Activated CD4-positive, alpha-beta memory T cell treated with anti-CD3 and anti-CD28 coated beads for 36 hours (primary cell): Measurements from ENCODE around the gene SLC25A43. TPM values are rescaled to one million over a fixed set of nuclear protein-coding genes. Genes with fewer than 3 reads are reported as not detected.
"Not testable (repeated sequence)": the region's sequence is repeated elsewhere in the genome, so short reads cannot be mapped to it uniquely, and the experiment has no call there.

Experiments
- CTCF ChIA-PET: fragments of 350-600 bp; sonication (Branson Sonifier 250); formaldehyde crosslinking; loops from one replicate; lab custom pipeline; 2021; ENCODE audit warnings: antibody characterized with exemption, inconsistent platforms; lab: Charles Lee
- POLR2A ChIA-PET: fragments of 350-600 bp; sonication (Branson Sonifier 250); formaldehyde crosslinking; loops from one replicate; lab custom pipeline; 2021; ENCODE audit warnings: antibody characterized with exemption; lab: Charles Lee
- DNase-seq: peaks from one replicate; pipeline ENCODE4 v3.0.0-alpha.2; 2020
- H3K27ac Mint-ChIP-seq: one replicate; pipeline ENCODE4 v1.8.0; 2021; ENCODE audit warnings: mixed read lengths
- H3K27me3 Mint-ChIP-seq: one replicate; pipeline ENCODE4 v1.8.0; 2021; ENCODE audit warnings: mixed read lengths
- H3K36me3 Mint-ChIP-seq: one replicate; pipeline ENCODE4 v1.8.0; 2021; ENCODE audit warnings: mixed read lengths
- H3K4me1 Mint-ChIP-seq: one replicate; pipeline ENCODE4 v1.8.0; 2021; ENCODE audit warnings: low read depth, mixed read lengths
- H3K4me3 Mint-ChIP-seq: one replicate; pipeline ENCODE4 v1.8.0; 2021; ENCODE audit warnings: mild to moderate bottlenecking, mixed read lengths
- H3K9me3 Mint-ChIP-seq: one replicate; pipeline ENCODE4 v1.8.0; 2021; ENCODE audit warnings: mixed read lengths
- intact Hi-C: fragments of 100-400 bp; cut with micrococcal nuclease; formaldehyde crosslinking; loops from one replicate; pipeline ENCODE4 v1.15.1; 2023
- total RNA-seq, 2 experiments: library from RNA; stranded (reverse); gene quantifications; one replicate each; pipeline ENCODE4 v1.2.3, GENCODE V29; 2021

The SLC25A43 gene
- total RNA-seq, 2 experiments from 2014 or later: 6.0 to 6.2 TPM

- H3K4me3 Mint-ChIP-seq, CTCF ChIA-PET: not testable (repeated sequence)
Observed at GRCh38 chrX:119387426-119387825, 11.7 kb upstream of the SLC25A43 start.

DNA sequence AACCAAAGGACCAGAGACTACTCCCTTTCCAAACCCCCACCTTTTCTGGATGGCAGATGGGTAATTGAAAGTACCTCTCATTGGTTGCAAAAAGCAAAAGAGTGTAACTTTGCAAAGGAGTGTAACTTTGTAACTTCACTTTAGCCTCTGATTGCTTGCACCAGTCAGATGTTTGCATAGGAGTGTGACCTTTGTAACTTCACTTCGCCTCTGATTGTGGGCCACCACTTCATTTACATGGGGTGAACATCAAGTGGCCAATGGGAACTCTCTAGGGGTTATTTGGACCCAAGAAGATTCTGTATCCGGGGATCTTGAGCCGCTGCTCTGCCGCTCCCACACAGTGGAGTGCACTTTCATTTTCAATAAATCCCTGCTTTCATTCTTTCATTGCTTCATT, 9.9 kb upstream of the SLC25A43 start:
- intact Hi-C loops: no loop called here
- Mint-ChIP-seq H3K4me3 (no peak overlapping the region), H3K27ac (no peak overlapping the region), H3K27me3 (no peaks in the 10 kb centered on the region), H3K4me1 (no peaks in the 10 kb centered on the region), H3K9me3 (no peaks in the 10 kb centered on the region), H3K36me3 (no peaks in the 10 kb centered on the region)
- DNase-seq: no peak
- POLR2A ChIA-PET: no interaction called here
- CTCF ChIA-PET: no interaction called here

More at GRCh38 chrX:119387426-119387825, 11.7 kb upstream of the SLC25A43 start:
- DNase-seq, H3K36me3 Mint-ChIP-seq, H3K9me3 Mint-ChIP-seq, H3K4me1 Mint-ChIP-seq, H3K27me3 Mint-ChIP-seq, POLR2A ChIA-PET, intact Hi-C loops, H3K27ac Mint-ChIP-seq: not testable (repeated sequence)

- Mint-ChIP-seq H3K27ac (no peak overlapping the region), H3K4me3 (no peak overlapping the region), H3K4me1 (no peaks in the 10 kb centered on the region), H3K27me3 (no peaks in the 10 kb centered on the region), H3K9me3 (no peaks in the 10 kb centered on the region), H3K36me3 (no peaks in the 10 kb centered on the region)
- ChIA-PET CTCF (no interaction called here), POLR2A (no interaction called here)
- intact Hi-C loops: no loop called here
- no peak for DNase-seq
Observed at GRCh38 chrX:119389871-119390501, 9.2 kb upstream of the SLC25A43 start.

DNA sequence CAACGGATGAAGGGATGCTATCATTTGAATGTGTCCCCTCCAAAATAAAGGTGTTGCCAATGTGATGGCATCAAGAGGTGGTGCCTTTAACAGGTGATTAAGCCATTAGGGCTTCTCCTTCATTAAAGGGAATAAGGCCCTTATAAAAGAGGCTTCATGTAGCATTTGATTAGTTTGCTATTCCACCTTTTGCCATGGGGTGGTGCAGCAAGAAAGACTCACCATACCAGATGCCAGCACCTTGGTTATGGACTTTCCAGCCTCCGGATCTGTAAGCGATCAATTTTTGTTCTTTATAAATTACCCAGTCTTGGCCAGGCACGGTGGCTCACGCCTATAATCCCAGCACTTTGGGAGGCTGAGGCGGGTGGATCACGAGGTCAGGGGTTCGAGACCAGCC, 7.9 kb upstream of the SLC25A43 start:
- Mint-ChIP-seq H3K36me3 (no peaks in the 10 kb centered on the region), H3K27ac (no peak overlapping the region), H3K4me1 (no peaks in the 10 kb centered on the region), H3K27me3 (no peaks in the 10 kb centered on the region), H3K9me3 (no peaks in the 10 kb centered on the region), H3K4me3 (no peak overlapping the region)
- no peak for DNase-seq
- ChIA-PET CTCF (interaction anchor here (0.6 kb wide), 1 partner anchor 99 kb away, joined by 3 read pairs; no protein-coding TSS in a partner anchor), POLR2A (no interaction called here)
- intact Hi-C loops: no loop called here

GRCh38 chrX:119393144-119393543, 6.0 kb upstream of the SLC25A43 start:
- H3K27ac Mint-ChIP-seq: no peak overlapping the region
- no peaks in the 10 kb centered on the region for H3K27me3 Mint-ChIP-seq
- no peak overlapping the region for H3K4me3 Mint-ChIP-seq
- H3K9me3 Mint-ChIP-seq: no peaks in the 10 kb centered on the region
- no peak for DNase-seq
- ChIA-PET POLR2A (no interaction called here), CTCF (no interaction called here)
- no peaks in the 10 kb centered on the region for H3K4me1 Mint-ChIP-seq
- H3K36me3 Mint-ChIP-seq: no peaks in the 10 kb centered on the region
- intact Hi-C loops: no loop called here

GRCh38 chrX:119398587-119398973, 556 bp upstream of the SLC25A43 start:
- peak overlapping the region; percentile 39 for H3K27ac Mint-ChIP-seq
- no peaks in the 10 kb centered on the region for H3K9me3 Mint-ChIP-seq
- H3K27me3 Mint-ChIP-seq: no peaks in the 10 kb centered on the region
- intact Hi-C loops: no loop called here
- ChIA-PET POLR2A (no interaction called here), CTCF (no interaction called here)
- no peak for DNase-seq
- H3K4me3 Mint-ChIP-seq: peak overlapping the region; percentile 61
- no peaks in the 10 kb centered on the region for H3K36me3 Mint-ChIP-seq
- H3K4me1 Mint-ChIP-seq: peaks cover 19% of the 10 kb centered on the region

DNA sequence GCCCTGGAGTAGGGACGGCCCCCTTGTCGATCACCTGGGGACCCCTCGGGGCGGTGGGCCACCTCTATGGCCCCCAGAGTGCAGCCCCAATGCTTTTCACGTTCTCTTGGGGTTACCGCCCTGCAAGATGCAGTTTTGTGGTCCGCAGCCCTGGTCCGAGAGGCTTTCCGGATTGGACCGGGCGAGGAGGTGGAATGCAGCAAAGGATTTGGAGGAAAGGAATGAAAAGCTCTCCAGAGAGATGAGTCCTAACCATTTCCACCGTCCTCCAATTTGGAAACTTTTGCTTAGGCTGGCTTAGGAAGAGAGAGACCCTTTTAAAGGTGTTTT, 601 bp downstream of the SLC25A43 start:
- ChIA-PET CTCF (interaction anchor here (1.2 kb wide), 1 partner anchor 68 kb away, joined by 5 read pairs; the partner anchor contains the start of gene SLC25A5), POLR2A (interaction anchor here (1.2 kb wide), 1 partner anchor 68 kb away, joined by 3 read pairs; the partner anchor contains the start of gene SLC25A5)
- intact Hi-C loops: loop anchor here (1.0 kb wide), 1 partner anchor 70 kb away; no protein-coding TSS in a partner anchor
- no peak overlapping the region for H3K27ac Mint-ChIP-seq
- H3K36me3 Mint-ChIP-seq: no peaks in the 10 kb centered on the region
- H3K4me1 Mint-ChIP-seq: peaks cover 19% of the 10 kb centered on the region
- no peak for DNase-seq
- H3K4me3 Mint-ChIP-seq: peak overlapping the region; percentile 57
- H3K9me3 Mint-ChIP-seq: no peaks in the 10 kb centered on the region
- no peaks in the 10 kb centered on the region for H3K27me3 Mint-ChIP-seq

- Mint-ChIP-seq H3K4me3 (no peak overlapping the region), H3K9me3 (no peaks in the 10 kb centered on the region), H3K36me3 (no peaks in the 10 kb centered on the region), H3K27me3 (no peaks in the 10 kb centered on the region), H3K4me1 (peaks cover 19% of the 10 kb centered on the region), H3K27ac (no peak overlapping the region)
- POLR2A ChIA-PET: no interaction called here
- CTCF ChIA-PET: no interaction called here
- DNase-seq: no peak
- intact Hi-C loops: no loop called here
Observed at GRCh38 chrX:119401569-119401968, 2.4 kb downstream of the SLC25A43 start.

DNA sequence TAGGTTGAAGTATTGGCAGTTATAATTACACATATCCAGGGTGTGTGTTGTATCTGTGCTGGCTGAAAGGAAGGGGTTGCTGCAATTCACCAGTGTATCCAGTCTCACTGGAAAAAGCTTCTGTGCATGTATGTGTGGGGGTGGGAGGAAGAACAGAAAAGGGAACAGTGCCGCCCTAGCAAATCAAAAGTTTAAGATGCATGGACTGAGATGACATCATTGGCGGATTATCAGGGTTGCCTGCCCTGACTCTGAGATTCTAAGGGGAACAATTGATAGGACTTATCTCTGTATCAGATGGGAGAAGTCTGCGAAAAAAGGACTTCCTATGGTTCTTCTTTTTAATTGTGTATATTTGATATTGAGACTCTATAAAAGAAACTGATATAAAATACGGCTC, 3.5 kb downstream of the SLC25A43 start:
- H3K27me3 Mint-ChIP-seq: no peaks in the 10 kb centered on the region
- H3K4me1 Mint-ChIP-seq: peaks cover 20% of the 10 kb centered on the region
- H3K4me3 Mint-ChIP-seq: no peak overlapping the region
- CTCF ChIA-PET: interaction anchor here (0.9 kb wide), 1 partner anchor 50 kb away, joined by 5 read pairs; no protein-coding TSS in a partner anchor
- no peaks in the 10 kb centered on the region for H3K9me3 Mint-ChIP-seq
- H3K27ac Mint-ChIP-seq: no peak overlapping the region
- intact Hi-C loops: no loop called here
- no peak for DNase-seq
- POLR2A ChIA-PET: no interaction called here
- no peaks in the 10 kb centered on the region for H3K36me3 Mint-ChIP-seq

- no peak overlapping the region for H3K27ac Mint-ChIP-seq
- no peak overlapping the region for H3K4me3 Mint-ChIP-seq
- intact Hi-C loops: no loop called here
- peaks cover 3% of the 10 kb centered on the region for H3K4me1 Mint-ChIP-seq
- H3K27me3 Mint-ChIP-seq: no peaks in the 10 kb centered on the region
- no peaks in the 10 kb centered on the region for H3K9me3 Mint-ChIP-seq
- no peak for DNase-seq
- peaks cover 2% of the 10 kb centered on the region for H3K36me3 Mint-ChIP-seq
- POLR2A ChIA-PET: no interaction called here
- CTCF ChIA-PET: no interaction called here
Observed at GRCh38 chrX:119406776-119407175, 7.6 kb downstream of the SLC25A43 start.

GRCh38 chrX:119407681-119408080, 8.5 kb downstream of the SLC25A43 start:
- H3K27ac Mint-ChIP-seq: no peak overlapping the region
- no peak overlapping the region for H3K4me3 Mint-ChIP-seq
- intact Hi-C loops: no loop called here
- peaks cover 3% of the 10 kb centered on the region for H3K4me1 Mint-ChIP-seq
- ChIA-PET POLR2A (no interaction called here), CTCF (no interaction called here)
- H3K36me3 Mint-ChIP-seq: peaks cover 2% of the 10 kb centered on the region
- H3K27me3 Mint-ChIP-seq: no peaks in the 10 kb centered on the region
- DNase-seq: no peak
- no peaks in the 10 kb centered on the region for H3K9me3 Mint-ChIP-seq

- no peak for DNase-seq
- H3K4me1 Mint-ChIP-seq: peaks cover 3% of the 10 kb centered on the region
- H3K9me3 Mint-ChIP-seq: no peaks in the 10 kb centered on the region
- no peak overlapping the region for H3K27ac Mint-ChIP-seq
- H3K27me3 Mint-ChIP-seq: no peaks in the 10 kb centered on the region
- CTCF ChIA-PET: no interaction called here
- H3K4me3 Mint-ChIP-seq: no peak overlapping the region
- POLR2A ChIA-PET: no interaction called here
- H3K36me3 Mint-ChIP-seq: peaks cover 2% of the 10 kb centered on the region
- intact Hi-C loops: no loop called here
Observed at GRCh38 chrX:119410027-119410819, 11.1 kb downstream of the SLC25A43 start.
